Liver (tissue), 3 donors: ENCODE results near the gene GRID1.

ENCODE experiments used
- CTCF ChIP-seq: fragments of 150-350 bp; IDR thresholded peaks from 2 replicates; pipeline ENCODE4 v1.5.1; 2017; ENCODE audit warnings: improper control_type of control experiment, low read depth, low read length; ENCODE audit not compliant: missing input control
- FOXA1 ChIP-seq: IDR thresholded peaks from 2 replicates; pipeline ENCODE4 v1.6.1; 2016; ENCODE audit warnings: antibody characterized with exemption
- GABPA ChIP-seq, 2 donors: IDR thresholded peaks in 1 of 2; conservative IDR thresholded peaks in 1 of 2; 2 replicates each; pipeline ENCODE4 v1.6.1; 2016; ENCODE audit warnings: antibody characterized with exemption in 2 of 2, mild to moderate bottlenecking in 1 of 2, moderate library complexity in 1 of 2
- JUND ChIP-seq, 2 donors: IDR thresholded peaks; 2 replicates each; pipeline ENCODE4 v1.6.1; 2016; ENCODE audit warnings: antibody characterized with exemption in 2 of 2
- MAX ChIP-seq: IDR thresholded peaks from 2 replicates; pipeline ENCODE4 v1.6.1; 2016; ENCODE audit warnings: antibody characterized with exemption
- RAD21 ChIP-seq, 2 donors: IDR thresholded peaks; 2 replicates each; pipeline ENCODE4 v1.6.1; 2016; ENCODE audit warnings: antibody characterized with exemption in 2 of 2, mild to moderate bottlenecking in 2 of 2
- SP1 ChIP-seq: IDR thresholded peaks from 2 replicates; pipeline ENCODE4 v1.6.1; 2018; ENCODE audit warnings: antibody characterized with exemption, mild to moderate bottlenecking
- TAF1 ChIP-seq: conservative IDR thresholded peaks from 2 replicates; pipeline ENCODE4 v1.6.1; 2016; ENCODE audit warnings: antibody characterized with exemption, mild to moderate bottlenecking
- ZBTB33 ChIP-seq: IDR thresholded peaks from 2 replicates; pipeline ENCODE4 v1.6.1; 2016; ENCODE audit warnings: antibody characterized with exemption
- donor health status: healthy.
- donor health status: healthy.

- TF ChIP-seq FOXA1 (no peak), CTCF (no peak), TAF1 (no peak), JUND (IDR thresholded peaks at IDR 0.05) (no peak), MAX (no peak), RAD21 (IDR thresholded peaks at IDR 0.05) (no peak), SP1 (no peak), ZBTB33 (no peak), GABPA (IDR thresholded peaks at IDR 0.05 in 1 of 2, conservative IDR thresholded peaks at IDR 0.05 in 1 of 2) (no peak)
Measured at GRCh38 chr10:86315549-86315942, 51.0 kb downstream of the GRID1 start.
